ENCODE measurements around the gene THRAP3. TPM values are rescaled to one million over a fixed set of nuclear protein-coding genes. Genes with fewer than 3 reads are reported as not detected.

Gene THRAP3
- total and polyA plus RNA-seq, 9 of the 15 experiments (the other 6 are each of a cell fraction or from before 2014, with no cell fraction given) = 66.2 to 135 (median 113) TPM

DNA sequence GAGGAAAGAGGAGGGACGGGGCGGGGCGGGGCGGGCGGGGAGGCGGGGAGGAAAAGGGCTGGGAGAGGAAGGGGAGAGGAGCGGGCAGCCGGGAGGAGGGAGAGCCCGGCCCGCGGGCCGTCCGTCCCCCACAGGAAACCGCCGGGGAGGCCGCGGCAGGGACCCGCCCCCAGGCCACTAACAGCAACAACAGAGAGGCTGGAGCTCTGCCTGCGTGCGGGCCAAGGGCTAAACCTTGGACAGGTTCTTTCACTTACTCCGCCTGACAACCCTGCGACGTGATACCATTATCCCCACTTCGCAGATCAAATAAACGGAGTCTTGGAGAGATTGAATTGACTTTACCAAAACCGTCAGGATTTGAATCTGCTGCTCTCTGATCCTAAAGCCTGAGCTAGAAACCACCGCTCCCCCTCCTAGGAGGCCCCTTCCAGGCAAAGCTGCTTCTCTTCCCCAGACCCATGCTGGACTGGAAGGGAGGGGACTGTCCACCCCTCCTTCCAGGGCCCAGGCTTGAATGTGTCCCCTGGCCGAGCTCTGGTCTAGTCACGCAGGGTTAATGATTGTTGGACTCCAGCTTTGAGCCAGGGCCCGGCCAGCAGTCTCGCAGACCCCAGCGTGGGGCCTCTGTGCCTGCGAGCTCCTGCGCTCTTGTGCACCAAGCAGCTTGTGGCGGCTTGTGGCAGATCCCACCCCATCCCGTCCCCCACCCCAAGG, 99.6 kb downstream of the THRAP3 start, which contains the start of gene EVA1B (continued):
- TF ChIP-seq, protein P1, sequence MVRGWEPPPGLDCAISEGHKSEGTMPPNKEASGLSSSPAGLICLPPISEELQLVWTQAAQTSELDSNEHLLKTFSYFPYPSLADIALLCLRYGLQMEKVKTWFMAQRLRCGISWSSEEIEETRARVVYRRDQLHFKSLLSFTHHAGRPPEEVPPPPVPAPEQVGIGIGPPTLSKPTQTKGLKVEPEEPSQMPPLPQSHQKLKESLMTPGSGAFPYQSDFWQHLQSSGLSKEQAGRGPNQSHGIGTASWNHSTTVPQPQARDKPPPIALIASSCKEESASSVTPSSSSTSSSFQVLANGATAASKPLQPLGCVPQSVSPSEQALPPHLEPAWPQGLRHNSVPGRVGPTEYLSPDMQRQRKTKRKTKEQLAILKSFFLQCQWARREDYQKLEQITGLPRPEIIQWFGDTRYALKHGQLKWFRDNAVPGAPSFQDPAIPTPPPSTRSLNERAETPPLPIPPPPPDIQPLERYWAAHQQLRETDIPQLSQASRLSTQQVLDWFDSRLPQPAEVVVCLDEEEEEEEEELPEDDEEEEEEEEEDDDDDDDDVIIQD (CRISPR knock-in tag; IDR thresholded peaks at IDR 0.05) = no peak
- TF ChIP-seq EZH2 (IDR thresholded peaks at IDR 0.05; ENCODE audit: borderline replicate concordance, low read depth, low read length) (no peak), MTA2 (IDR thresholded peaks at IDR 0.05; ENCODE audit: low read depth) (no peak), TOE1 (IDR thresholded peaks at IDR 0.05; ENCODE audit: borderline replicate concordance) (no peak), TOE1 (CRISPR knock-in tag; IDR thresholded peaks at IDR 0.05; ENCODE audit: borderline replicate concordance, low read depth) (no peak), ZNF239 (CRISPR knock-in tag; IDR thresholded peaks at IDR 0.05) (no peak), SMARCA5 (IDR thresholded peaks at IDR 0.05) (peak; percentile 95), ZNF212 (CRISPR knock-in tag; IDR thresholded peaks at IDR 0.05) (no peak), SREBF2 (CRISPR knock-in tag; IDR thresholded peaks at IDR 0.05) (no peak), HDGF (IDR thresholded peaks at IDR 0.05) (0 out of 2 replicates have a peak, but pooled peaks have one; percentile 49), ZNF589 (CRISPR knock-in tag; IDR thresholded peaks at IDR 0.05; ENCODE audit: low read depth) (no peak), PCBP2 (IDR thresholded peaks at IDR 0.05; ENCODE audit: low read depth, low read length, poor library complexity, severe bottlenecking) (no peak), CCAR2 (IDR thresholded peaks at IDR 0.05; ENCODE audit: low read depth, low read length) (no peak), RBM39 (optimal IDR thresholded peaks at IDR 0.05; ENCODE audit: low read depth, low read length) (no peak), KAT2B (IDR thresholded peaks at IDR 0.05; ENCODE audit: low read depth, low read length) (no peak), TAL1 (IDR thresholded peaks at IDR 0.05) (no peak), AFF1 (IDR thresholded peaks at IDR 0.05; ENCODE audit: low read depth in 1 of 2, partially characterized antibody in 2 of 2) (peak in 1 of 2 experiments; percentile 71), PCBP1 (IDR thresholded peaks at IDR 0.05; ENCODE audit: low read depth, low read length, poor library complexity, severe bottlenecking) (no peak), ZBTB34 (CRISPR knock-in tag; IDR thresholded peaks at IDR 0.05) (no peak), BMI1 (IDR thresholded peaks at IDR 0.05; ENCODE audit: low read length) (no peak)
- TF ChIP-seq, protein P2, sequence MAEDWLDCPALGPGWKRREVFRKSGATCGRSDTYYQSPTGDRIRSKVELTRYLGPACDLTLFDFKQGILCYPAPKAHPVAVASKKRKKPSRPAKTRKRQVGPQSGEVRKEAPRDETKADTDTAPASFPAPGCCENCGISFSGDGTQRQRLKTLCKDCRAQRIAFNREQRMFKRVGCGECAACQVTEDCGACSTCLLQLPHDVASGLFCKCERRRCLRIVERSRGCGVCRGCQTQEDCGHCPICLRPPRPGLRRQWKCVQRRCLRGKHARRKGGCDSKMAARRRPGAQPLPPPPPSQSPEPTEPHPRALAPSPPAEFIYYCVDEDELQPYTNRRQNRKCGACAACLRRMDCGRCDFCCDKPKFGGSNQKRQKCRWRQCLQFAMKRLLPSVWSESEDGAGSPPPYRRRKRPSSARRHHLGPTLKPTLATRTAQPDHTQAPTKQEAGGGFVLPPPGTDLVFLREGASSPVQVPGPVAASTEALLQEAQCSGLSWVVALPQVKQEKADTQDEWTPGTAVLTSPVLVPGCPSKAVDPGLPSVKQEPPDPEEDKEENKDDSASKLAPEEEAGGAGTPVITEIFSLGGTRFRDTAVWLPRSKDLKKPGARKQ (CRISPR knock-in tag; IDR thresholded peaks at IDR 0.05) = no peak

All from K562 (cell line).